Esophagus muscularis mucosa (tissue), 4 donors: Measurements from ENCODE around the gene INPP5B. TPM values are rescaled to one million over a fixed set of nuclear protein-coding genes. Genes with fewer than 3 reads are reported as not detected.

Source experiments
- DNase-seq: peaks from one replicate; pipeline ENCODE4 v3.0.0-alpha.2; 2017; ENCODE audit errors: extremely low spot score
- H3K27ac ChIP-seq, 4 donors: fragments of 200-600 bp; sonication (generic); replicated peaks in 1 of 4; 1 replicate in 3 of 4; 2 replicates in 1 of 4; pipeline ENCODE4 v1.5.1; 2016 to 2019; ENCODE audit warnings: mild to moderate bottlenecking in 1 of 4
- H3K27me3 ChIP-seq, 4 donors: fragments of 200-600 bp; sonication (generic); one replicate each; pipeline versions ENCODE4 v1.5.1 to v1.6.0; 2016 to 2019
- H3K36me3 ChIP-seq, 4 donors: fragments of 200-600 bp; sonication (generic); one replicate each; pipeline ENCODE4 v1.5.1; 2016 to 2019
- H3K4me1 ChIP-seq, 4 donors: fragments of 200-600 bp; sonication (generic); one replicate each; pipeline ENCODE4 v1.5.1; 2016 to 2019
- H3K4me3 ChIP-seq, 4 donors: fragments of 200-600 bp; sonication (generic); 1 replicate in 2 of 4; 2 replicates in 2 of 4; pipeline ENCODE4 v1.5.1; 2016 to 2019; ENCODE audit warnings: mild to moderate bottlenecking in 4 of 4, moderate library complexity in 1 of 4
- H3K9me3 ChIP-seq, 4 donors: fragments of 200-600 bp; sonication (generic); 1 replicate in 3 of 4; 2 replicates in 1 of 4; pipeline ENCODE4 v1.5.1; 2016 to 2019
- CTCF ChIP-seq, 3 experiments: fragments of 200-600 bp in 2 of 3; fragments of 450-650 bp in 1 of 3; sonication (generic) in 2 of 3; IDR thresholded peaks; one replicate each; pipeline ENCODE4 v1.5.1; 2017 to 2019; ENCODE audit warnings: antibody characterized with exemption in 3 of 3, mild to moderate bottlenecking in 2 of 3, moderate library complexity in 1 of 3
- EP300 ChIP-seq: sonication (generic); formaldehyde crosslinking; IDR thresholded peaks from one replicate; pipeline ENCODE4 v1.6.1; 2017; ENCODE audit warnings: antibody characterized with exemption
- POLR2A ChIP-seq: fragments of 450-650 bp; IDR thresholded peaks from one replicate; pipeline ENCODE4 v1.6.1; 2017; ENCODE audit warnings: antibody characterized with exemption, moderate library complexity, mild to moderate bottlenecking, low read depth
- POLR2AphosphoS5 ChIP-seq, 2 donors: sonication (generic); formaldehyde crosslinking; IDR thresholded peaks; one replicate each; pipeline ENCODE4 v1.6.1; 2017; ENCODE audit warnings: antibody characterized with exemption in 2 of 2
- WGBS: methylation state at CpG from one replicate; pipeline ENCODE4 v1.1.5; 2018; 5-methylcytosine and 5-hydroxymethylcytosine counted together
- intact Hi-C: fragments of 100-400 bp; cut with DNase I; formaldehyde crosslinking; loops from one replicate; pipeline ENCODE4 v1.15.1; 2023
- small RNA-seq, 3 donors: library from RNA; depleted of rRNA; stranded (forward); fragments of <200 nt; gene quantifications; one replicate each; pipeline ENCODE3, GENCODE V24; 2016
- total RNA-seq, 4 donors: library from RNA; depleted of rRNA; stranded (reverse); fragments of >200 nt; gene quantifications; one replicate each; pipeline versions ENCODE4 v1.1.0 to v1.2.1, GENCODE V29; 2016

INPP5B gene
- total RNA-seq, 4 donors from 2014 or later: 31.1 to 38.9 (median 36.8) TPM

- Histone ChIP-seq H3K9me3 (no peaks in the 10 kb centered on the region), H3K27ac (no peak overlapping the region), H3K4me1 (peaks cover 7 to 38% (median 33%) of the 10 kb centered on the region in 4 donors), H3K36me3 (peaks cover 6 to 45% (median 38%) of the 10 kb centered on the region in 4 donors), H3K4me3 (no peak overlapping the region), H3K27me3 (no peaks in the 10 kb centered on the region)
- DNase-seq: no peak
- TF ChIP-seq POLR2AphosphoS5 (IDR thresholded peaks at IDR 0.05) (no peak), POLR2A (no peak), CTCF (IDR thresholded peaks at IDR 0.05) (no peak), EP300 (no peak)
- WGBS: 89% methylated on average over 4 of the region's 7 CpGs
- intact Hi-C loops: no loop called here
Observed at GRCh38 chr1:37814252-37814651, 132.6 kb downstream of the INPP5B start.

GRCh38 chr1:37813529-37814145 lies 133.2 kb downstream of the INPP5B start:
- peaks cover 6 to 39% (median 32%) of the 10 kb centered on the region in 4 donors for H3K36me3 ChIP-seq
- DNase-seq: no peak
- H3K4me3 ChIP-seq: no peak overlapping the region
- H3K27me3 ChIP-seq: no peaks in the 10 kb centered on the region
- no peak for TF ChIP-seq CTCF (IDR thresholded peaks at IDR 0.05)
- TF ChIP-seq EP300: no peak
- no peak for TF ChIP-seq POLR2A
- TF ChIP-seq POLR2AphosphoS5 (IDR thresholded peaks at IDR 0.05): no peak
- H3K9me3 ChIP-seq: no peaks in the 10 kb centered on the region
- intact Hi-C loops: no loop called here
- H3K27ac ChIP-seq: no peak overlapping the region
- peaks cover 12 to 43% (median 39%) of the 10 kb centered on the region in 4 donors for H3K4me1 ChIP-seq
- 69% methylated on average over 2 of the region's 2 CpGs for WGBS

- Histone ChIP-seq H3K4me3 (no peak overlapping the region), H3K9me3 (no peaks in the 10 kb centered on the region), H3K27me3 (no peaks in the 10 kb centered on the region), H3K4me1 (peaks cover 19 to 43% (median 40%) of the 10 kb centered on the region in 4 donors), H3K36me3 (peaks cover 6 to 29% (median 25%) of the 10 kb centered on the region in 4 donors), H3K27ac (peak overlapping the region in 1 of 4 donors; percentile 22)
- 37% methylated on average over 7 of the region's 7 CpGs for WGBS
- no peak for DNase-seq
- intact Hi-C loops: no loop called here
- TF ChIP-seq EP300 (no peak), POLR2AphosphoS5 (IDR thresholded peaks at IDR 0.05) (peak in 1 of 2 donors; percentile 45), CTCF (IDR thresholded peaks at IDR 0.05) (peak; percentile 47 to 87 (median 59)), POLR2A (no peak)
Observed at GRCh38 chr1:37811027-37811655, 135.7 kb downstream of the INPP5B start.

Small RNA genes lying within 50 kb of the gene (small RNA-seq; reads per million reads assigned to genes)
- 0 reads per million in 3 donors for gene RF00017
- gene RF00092: 0 reads per million in 3 donors
- gene RNU6-510P: 0 reads per million in 3 donors
- 0 reads per million in 3 donors for gene RNU6-584P

Other genes with a start within 250 kb of the INPP5B start
- gene EPHA10, start 181.9 kb downstream of the INPP5B start, total RNA-seq: under 1 TPM; 0.17 to 0.83 (median 0.39) TPM
- 1 to 10 TPM; 1.2 to 3.3 (median 1.5) TPM for gene MANEAL, start 153.2 kb downstream of the INPP5B start, total RNA-seq
- 100 to 1,000 TPM in 1 of 4 donors, 10 to 100 TPM in 3; 69.9 to 103 (median 94.3) TPM for gene C1orf122, start 139.3 kb downstream of the INPP5B start, total RNA-seq
- gene YRDC, start 138.8 kb downstream of the INPP5B start, total RNA-seq: 10 to 100 TPM; 10.8 to 19.1 (median 14.3) TPM
- 1 to 10 TPM; 4.0 to 7.4 (median 6.7) TPM for gene MTF1, start 87.5 kb downstream of the INPP5B start, total RNA-seq
- 10 to 100 TPM; 38.2 to 42.4 (median 40.6) TPM for gene SF3A3, start 43.0 kb upstream of the INPP5B start, total RNA-seq
- 10 to 100 TPM; 38.3 to 76.9 (median 52.9) TPM for gene FHL3, start 58.5 kb upstream of the INPP5B start, total RNA-seq
- 10 to 100 TPM; 39.7 to 55.8 (median 42.4) TPM for gene UTP11, start 65.7 kb upstream of the INPP5B start, total RNA-seq
- gene POU3F1, start 99.7 kb upstream of the INPP5B start, total RNA-seq: 1 to 10 TPM in 1 of 4 donors, under 1 TPM in 2, not detected in 1; 0.29 to 1.3 (median 0.33) TPM